Hepatocyte (in vitro differentiated cells): Measurements from ENCODE around the gene TMEM129.

Source experiments
- EZH2 ChIP-seq: fragments of 200-600 bp; sonication (generic); IDR thresholded peaks from 2 replicates; pipeline ENCODE4 v1.6.1; 2016; ENCODE audit warnings: antibody characterized with exemption, mild to moderate bottlenecking, borderline replicate concordance
- EZH2phosphoT487 ChIP-seq: fragments of 200-600 bp; sonication (generic); IDR thresholded peaks from one replicate; pipeline ENCODE4 v1.6.1; 2018; ENCODE audit warnings: antibody characterized with exemption, mild to moderate bottlenecking, low read depth, moderate library complexity; ENCODE audit not compliant: unreplicated experiment, severe bottlenecking
- TF ChIP-seq, protein P1 (sequence below): fragments of 200-600 bp; sonication (generic); IDR thresholded peaks from 2 replicates; pipeline ENCODE4 v1.5.1; 2016; ENCODE audit warnings: antibody characterized with exemption, mild to moderate bottlenecking; ENCODE audit not compliant: poor library complexity

GRCh38 chr4:1685235-1686150 lies 35.6 kb downstream of the TMEM129 start:
- no peak for TF ChIP-seq EZH2
- TF ChIP-seq, protein P1, sequence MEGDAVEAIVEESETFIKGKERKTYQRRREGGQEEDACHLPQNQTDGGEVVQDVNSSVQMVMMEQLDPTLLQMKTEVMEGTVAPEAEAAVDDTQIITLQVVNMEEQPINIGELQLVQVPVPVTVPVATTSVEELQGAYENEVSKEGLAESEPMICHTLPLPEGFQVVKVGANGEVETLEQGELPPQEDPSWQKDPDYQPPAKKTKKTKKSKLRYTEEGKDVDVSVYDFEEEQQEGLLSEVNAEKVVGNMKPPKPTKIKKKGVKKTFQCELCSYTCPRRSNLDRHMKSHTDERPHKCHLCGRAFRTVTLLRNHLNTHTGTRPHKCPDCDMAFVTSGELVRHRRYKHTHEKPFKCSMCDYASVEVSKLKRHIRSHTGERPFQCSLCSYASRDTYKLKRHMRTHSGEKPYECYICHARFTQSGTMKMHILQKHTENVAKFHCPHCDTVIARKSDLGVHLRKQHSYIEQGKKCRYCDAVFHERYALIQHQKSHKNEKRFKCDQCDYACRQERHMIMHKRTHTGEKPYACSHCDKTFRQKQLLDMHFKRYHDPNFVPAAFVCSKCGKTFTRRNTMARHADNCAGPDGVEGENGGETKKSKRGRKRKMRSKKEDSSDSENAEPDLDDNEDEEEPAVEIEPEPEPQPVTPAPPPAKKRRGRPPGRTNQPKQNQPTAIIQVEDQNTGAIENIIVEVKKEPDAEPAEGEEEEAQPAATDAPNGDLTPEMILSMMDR: no peak
- no peak for TF ChIP-seq EZH2phosphoT487
